HG02610 (cell line): ENCODE measurements around the gene LONP2.
"Not testable (repeated sequence)": the region's sequence is repeated elsewhere in the genome, so short reads cannot be mapped to it uniquely, and the experiment has no call there.

Source experiments
- ATAC-seq: cut with Tn5 transposase; IDR thresholded peaks from one replicate; pipeline ENCODE4 v1.9.1; 2021; ENCODE audit warnings: mild to moderate bottlenecking, moderate library complexity; ENCODE audit not compliant: unreplicated experiment

LONP2 gene

DNA sequence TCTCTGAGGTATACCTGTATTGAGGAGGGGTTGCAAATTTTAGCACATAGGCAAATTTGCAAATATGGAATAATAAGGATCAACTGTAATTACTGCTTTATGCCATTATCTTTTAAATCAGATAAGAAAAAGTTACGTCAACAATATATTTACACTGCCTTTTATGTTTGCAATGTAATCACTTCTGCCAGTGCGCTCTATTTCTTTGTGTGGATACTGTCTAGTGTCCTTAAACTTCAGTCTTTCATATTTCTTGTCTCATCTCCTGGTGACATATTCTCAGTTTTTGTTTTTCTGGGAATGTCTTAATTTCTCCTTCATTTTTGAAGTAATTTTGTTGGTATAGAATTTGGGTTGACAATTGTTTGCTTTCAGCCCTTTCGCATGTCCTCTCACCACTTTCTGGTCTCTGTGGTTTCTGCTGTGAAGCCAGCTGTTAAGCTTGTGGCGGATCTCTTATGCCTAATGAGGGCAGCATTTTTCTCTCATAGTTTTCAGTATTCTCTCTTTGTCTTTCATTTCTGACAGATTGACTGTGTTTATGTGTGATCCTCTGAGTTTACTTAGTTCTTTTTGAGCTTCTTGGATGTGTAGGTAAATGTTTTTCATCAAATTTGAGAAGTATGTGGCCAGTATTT, 40.8 kb downstream of the LONP2 start:
- peak; percentile 54 for ATAC-seq

DNA sequence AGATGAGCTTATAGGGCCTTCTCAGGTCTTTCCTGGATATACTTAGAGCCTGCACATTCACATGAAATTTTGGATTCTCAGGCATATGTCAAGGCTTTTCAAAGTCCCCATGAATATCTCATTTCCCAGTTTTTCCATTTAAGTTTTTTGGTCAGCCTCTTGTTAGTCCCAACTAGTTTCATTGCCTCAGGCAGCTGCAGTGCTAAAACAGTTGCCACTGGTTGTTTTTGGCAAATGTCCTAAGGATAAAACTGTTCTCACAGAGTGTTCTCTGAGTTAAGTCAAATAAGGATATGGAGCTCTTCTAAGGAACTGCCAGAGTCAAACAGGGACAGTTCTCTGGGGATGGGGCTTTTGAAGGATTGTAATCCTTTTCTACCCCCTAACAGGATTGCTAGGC, 43.1 kb downstream of the LONP2 start:
- ATAC-seq = no peak

- no peak for ATAC-seq
These were observed 47.2 kb downstream of the LONP2 start for GRCh38 chr16:48291303-48291702.

DNA sequence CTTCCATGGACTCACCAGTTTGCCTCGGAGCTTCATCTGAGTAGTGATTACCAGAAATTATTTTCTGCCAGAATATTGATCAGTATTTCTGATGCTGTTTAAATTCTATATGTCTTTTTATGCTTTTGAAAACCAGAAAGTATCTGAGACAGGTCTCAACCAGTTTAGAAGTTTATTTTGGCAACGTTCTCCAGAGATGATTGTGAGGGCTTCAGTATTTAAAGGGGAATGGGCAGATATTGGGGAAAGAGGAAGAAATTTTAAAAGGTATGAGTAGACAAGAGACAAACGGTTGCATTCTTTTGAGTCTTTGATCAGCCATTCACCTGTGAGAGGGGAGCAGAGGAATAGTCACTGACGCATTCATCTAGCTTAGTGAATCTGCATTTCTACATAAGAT, 47.7 kb downstream of the LONP2 start:
- no peak for ATAC-seq

GRCh38 chr16:48292452-48292851, 48.4 kb downstream of the LONP2 start:
- no peak for ATAC-seq

GRCh38 chr16:48294724-48295123, 50.6 kb downstream of the LONP2 start:
- ATAC-seq = no peak

- ATAC-seq = no peak
These were observed 51.6 kb downstream of the LONP2 start for GRCh38 chr16:48295488-48296281.

DNA sequence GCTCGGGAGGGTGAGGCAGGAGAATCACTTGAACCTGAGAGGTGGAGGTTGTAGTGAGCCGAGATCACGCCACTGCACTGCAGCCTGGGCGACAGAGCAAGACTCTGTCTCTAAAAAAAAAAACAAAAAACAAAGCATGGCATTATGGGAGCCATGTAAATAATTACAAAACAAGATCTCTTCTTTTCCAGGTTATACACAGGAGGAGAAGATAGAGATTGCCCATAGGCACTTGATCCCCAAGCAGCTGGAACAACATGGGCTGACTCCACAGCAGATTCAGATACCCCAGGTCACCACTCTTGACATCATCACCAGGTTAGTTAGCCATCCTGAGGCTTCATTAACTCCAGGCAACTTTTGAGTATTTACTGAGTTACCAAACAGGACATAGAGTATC, 55.4 kb downstream of the LONP2 start:
- ATAC-seq = no peak

- no peak for ATAC-seq
These were observed 56.3 kb downstream of the LONP2 start for GRCh38 chr16:48300391-48300856.

DNA sequence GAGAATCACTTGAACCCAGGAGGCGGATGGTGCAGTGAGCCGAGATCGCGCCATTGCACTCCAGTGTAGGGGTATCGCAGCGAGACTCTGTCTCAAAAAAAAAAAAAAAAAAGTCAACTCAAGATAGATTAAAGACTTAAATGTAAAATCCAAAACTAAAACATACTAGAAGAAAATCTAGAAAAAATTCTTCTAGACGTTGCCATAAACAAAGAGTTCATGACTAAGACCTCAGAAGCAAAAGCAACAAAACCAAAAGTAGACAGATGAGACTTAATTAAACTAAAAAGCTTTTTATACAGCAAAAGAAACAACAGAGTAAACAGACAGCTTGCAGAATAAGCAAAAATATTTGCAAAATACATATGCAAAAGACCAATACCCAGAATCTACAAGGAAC, 64.4 kb downstream of the LONP2 start:
- ATAC-seq = no peak

- no peak for ATAC-seq
These were observed 67.0 kb downstream of the LONP2 start for GRCh38 chr16:48310908-48311641.

- not testable (repeated sequence) for ATAC-seq
These were observed 69.8 kb downstream of the LONP2 start for GRCh38 chr16:48313905-48314304.

GRCh38 chr16:48317026-48317425, 72.9 kb downstream of the LONP2 start:
- ATAC-seq = no peak

DNA sequence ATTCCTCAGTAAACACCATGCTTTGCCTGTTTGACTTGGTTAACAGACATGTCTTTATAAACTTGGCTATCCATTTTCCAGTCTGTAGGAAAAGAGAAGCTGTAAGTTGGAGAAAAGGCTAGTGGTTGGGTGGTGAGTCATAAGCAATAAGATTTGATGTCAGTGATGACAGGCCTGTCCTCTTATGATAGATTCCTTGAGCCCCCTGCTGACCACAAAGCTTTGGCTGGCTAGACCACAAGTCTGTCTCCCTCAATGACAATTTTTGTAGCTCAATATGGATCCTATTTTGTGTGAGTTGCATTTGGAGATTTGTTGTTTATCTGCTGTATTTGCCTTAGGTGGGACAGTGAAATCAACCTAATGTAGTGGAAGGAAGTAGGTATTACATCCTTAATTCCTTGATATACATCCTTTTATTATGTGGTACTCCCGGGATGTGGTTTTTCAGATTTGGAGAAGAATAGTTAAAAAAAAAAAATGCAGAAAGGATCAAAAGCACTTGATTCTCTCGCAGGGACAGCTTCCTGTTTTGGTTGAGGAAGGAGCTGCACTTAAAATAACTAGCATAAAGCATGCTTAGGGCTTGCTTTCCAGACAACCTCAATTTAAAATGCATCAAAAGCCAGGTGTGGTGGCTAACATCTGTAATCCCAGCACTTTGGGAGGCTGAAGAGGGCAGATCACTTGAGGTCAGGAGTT, 73.7 kb downstream of the LONP2 start:
- ATAC-seq = no peak

- ATAC-seq = peak; percentile 64
These were observed 74.5 kb downstream of the LONP2 start for GRCh38 chr16:48318630-48319029.

- no peak for ATAC-seq
These were observed 77.4 kb downstream of the LONP2 start for GRCh38 chr16:48321317-48322036.

DNA sequence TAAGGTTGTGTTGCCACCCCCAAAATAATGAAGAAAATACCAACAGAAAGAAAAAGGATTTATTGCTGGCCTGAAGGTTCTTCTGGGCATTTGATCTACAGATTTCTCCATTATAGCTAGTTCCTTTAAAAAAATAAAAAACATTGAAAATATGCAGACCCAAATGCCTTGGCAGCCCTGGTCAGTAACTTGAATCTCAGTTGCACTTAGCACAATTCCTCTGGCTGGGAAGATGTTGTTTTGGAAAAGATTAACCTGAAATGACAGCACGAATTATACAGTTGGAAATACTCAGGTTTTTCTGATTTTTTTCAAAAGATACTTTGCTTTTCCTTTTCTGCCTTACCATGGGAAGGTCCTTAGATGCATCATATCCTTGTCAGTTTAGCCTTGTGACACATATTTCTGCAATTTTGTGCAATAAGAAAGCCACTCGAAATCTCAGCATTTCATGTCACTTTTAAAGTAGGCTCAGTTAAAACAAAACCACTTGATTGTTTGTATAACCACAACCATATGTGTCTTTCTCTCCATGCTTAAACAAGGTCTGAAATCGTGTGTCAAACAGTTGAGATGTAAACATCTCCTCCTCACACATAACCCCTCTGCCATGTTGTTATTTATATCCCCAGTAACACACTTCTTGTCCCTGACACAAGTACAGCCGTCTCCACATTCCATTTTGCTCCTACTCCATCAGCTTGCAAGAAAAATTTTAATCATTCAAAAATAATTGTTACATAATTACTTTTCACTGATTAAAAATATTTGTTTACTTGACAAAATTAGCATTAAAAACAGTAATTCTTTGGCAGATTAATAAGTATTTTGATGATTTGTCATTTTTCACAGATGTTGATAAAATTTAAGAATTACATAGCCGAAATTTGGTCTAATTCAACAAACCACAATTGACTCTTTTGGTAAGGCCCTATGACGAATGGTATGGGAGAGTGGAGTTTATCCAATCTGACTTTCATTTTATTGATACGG, 80.0 kb downstream of the LONP2 start:
- ATAC-seq = no peak

DNA sequence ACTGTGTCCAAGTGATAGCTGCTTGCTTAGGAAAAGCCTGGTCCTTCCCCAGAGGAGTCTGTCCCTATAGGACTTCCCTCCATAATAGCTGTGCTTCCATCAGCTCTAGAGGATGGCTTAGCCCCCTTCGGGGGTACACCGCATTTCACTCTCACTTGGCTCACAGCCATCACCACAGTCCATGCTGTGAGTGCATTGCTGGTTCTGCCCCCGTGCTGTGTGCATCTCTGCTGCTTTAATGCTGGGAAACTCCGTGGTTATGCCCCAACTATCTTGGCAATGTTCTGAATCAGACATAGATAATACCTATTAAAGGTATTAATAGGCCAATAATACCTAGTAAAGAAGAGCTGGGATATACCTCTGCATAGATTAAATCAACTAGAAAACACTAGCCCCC, 82.8 kb downstream of the LONP2 start:
- peak; percentile 75 for ATAC-seq

DNA sequence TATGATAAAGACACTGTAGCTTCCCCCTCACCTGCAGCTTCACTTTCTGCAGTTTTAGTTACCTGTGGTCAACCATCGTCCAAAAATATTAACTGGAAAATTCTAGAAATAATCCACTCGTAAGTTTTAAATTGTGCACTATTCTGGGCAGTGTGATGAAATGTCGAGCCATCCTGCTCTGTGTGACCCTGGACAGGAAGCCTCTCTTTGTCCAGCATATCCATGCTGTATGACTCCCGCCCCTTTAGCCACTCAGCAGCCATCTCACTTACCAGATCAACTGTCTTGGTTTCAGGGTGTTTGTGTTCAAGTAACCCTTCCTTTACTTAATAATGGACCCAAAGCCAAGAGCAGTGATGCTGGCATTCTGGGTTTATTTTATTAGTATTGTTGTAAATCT, 85.0 kb downstream of the LONP2 start:
- no peak for ATAC-seq
